ENCODE measurements around the gene MORN1. TPM values are rescaled to one million over a fixed set of nuclear protein-coding genes. Genes with fewer than 3 reads are reported as not detected.

MORN1 gene
- total RNA-seq, 1 donor: 9.5 TPM

DNA sequence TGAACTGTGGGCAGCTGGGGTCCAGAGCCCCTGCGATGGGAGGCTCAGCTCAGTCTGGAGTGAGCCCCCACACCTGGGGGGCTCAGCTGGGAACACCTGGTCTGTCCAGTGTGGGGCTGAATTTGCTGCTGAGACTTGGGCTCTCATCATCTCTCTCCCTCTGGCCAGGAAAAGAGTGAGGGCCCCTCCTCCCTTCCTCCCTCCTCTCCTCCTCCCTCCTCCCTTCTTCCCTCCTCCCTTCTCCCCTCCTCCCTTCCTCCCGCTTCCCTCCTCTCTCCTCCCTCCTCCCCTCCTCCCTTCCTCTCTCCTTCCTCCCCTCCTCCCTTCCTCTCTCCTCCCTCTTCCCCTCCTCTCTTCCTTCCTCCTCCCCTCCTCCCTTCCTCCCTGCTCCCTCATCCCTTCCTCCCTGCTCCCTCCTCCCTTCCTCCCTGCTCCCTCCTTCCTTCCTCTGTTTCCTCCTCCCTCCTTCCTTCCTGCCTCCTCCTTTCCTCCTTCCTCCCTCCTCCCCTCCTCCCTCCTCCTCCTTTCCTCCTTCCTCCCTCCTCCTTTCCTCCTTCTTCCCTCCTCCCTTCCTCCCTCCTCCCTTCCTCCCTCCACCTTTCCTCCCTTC, 44.5 kb upstream of the MORN1 start:
- TF ChIP-seq, protein P1, sequence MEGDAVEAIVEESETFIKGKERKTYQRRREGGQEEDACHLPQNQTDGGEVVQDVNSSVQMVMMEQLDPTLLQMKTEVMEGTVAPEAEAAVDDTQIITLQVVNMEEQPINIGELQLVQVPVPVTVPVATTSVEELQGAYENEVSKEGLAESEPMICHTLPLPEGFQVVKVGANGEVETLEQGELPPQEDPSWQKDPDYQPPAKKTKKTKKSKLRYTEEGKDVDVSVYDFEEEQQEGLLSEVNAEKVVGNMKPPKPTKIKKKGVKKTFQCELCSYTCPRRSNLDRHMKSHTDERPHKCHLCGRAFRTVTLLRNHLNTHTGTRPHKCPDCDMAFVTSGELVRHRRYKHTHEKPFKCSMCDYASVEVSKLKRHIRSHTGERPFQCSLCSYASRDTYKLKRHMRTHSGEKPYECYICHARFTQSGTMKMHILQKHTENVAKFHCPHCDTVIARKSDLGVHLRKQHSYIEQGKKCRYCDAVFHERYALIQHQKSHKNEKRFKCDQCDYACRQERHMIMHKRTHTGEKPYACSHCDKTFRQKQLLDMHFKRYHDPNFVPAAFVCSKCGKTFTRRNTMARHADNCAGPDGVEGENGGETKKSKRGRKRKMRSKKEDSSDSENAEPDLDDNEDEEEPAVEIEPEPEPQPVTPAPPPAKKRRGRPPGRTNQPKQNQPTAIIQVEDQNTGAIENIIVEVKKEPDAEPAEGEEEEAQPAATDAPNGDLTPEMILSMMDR (IDR thresholded peaks at IDR 0.05; ENCODE audit: insufficient read depth, low read depth, low read length): no peak
- DNase-seq (ENCODE audit: low read depth): no peak
- no peak overlapping the region for H3K4me3 ChIP-seq (ENCODE audit: low read depth, low read length)

DNA sequence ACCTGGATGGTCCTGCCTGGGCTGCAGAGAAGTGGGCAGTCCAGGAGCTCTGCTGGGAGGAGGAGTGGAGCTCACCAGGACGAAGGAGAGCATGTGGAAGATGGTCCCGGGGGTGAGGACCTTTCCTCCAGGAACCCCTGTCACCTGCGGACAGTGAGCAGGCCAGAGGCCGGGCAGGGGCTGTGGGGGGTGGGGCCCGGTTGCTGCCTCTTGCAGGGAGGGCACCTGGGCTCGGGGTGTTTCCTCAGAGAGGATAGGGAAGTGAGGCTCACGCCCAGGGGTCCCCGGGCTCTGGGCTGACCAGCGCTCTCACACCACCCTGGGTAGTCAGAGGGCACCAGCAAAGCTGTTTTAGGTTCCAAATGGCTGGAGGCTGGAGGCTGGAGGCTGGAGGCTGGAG, 43.7 kb upstream of the MORN1 start:
- DNase-seq (ENCODE audit: low read depth): no peak
- TF ChIP-seq, protein P1 (IDR thresholded peaks at IDR 0.05; ENCODE audit: insufficient read depth, low read depth, low read length): no peak
- no peak overlapping the region for H3K4me3 ChIP-seq (ENCODE audit: low read depth, low read length)

DNA sequence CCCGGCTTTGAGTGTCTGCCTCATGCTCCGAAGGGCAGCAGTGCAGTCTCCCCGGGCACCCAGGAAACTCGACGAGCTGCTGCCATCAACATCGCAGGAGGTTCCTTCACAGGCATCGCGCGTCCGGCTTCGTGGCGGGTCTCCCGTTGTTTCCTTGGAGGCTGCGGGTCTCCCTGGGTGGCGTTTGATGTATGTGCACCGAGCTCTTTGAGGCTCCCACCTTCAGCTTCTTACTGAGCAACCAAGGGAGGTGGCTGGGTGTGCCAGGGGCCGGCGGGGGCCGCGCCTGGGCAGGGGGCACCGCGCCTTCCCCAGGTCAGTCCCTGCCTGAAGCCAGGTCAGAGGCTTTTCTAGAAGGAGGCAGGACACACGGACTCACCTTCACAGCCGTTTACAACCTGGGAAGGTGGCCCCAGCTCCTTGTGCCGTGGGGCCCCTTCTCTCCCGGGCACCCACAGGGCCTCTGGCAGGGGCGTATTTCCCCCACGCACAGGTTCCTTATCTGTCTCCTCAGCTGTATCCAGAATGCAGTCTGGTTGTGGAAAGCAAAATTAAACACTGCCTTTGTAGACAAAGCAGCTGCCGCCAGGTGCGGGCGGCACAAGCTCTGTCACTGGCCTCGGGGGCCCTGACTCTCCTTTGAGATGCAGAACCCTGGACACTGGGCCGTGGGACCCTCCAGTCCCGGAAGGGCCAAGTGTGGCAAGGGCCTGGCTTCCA, 42.7 kb upstream of the MORN1 start:
- no peak for DNase-seq (ENCODE audit: low read depth)
- no peak overlapping the region for H3K4me3 ChIP-seq (ENCODE audit: low read depth, low read length)
- TF ChIP-seq, protein P1 (IDR thresholded peaks at IDR 0.05; ENCODE audit: insufficient read depth, low read depth, low read length): no peak

DNA sequence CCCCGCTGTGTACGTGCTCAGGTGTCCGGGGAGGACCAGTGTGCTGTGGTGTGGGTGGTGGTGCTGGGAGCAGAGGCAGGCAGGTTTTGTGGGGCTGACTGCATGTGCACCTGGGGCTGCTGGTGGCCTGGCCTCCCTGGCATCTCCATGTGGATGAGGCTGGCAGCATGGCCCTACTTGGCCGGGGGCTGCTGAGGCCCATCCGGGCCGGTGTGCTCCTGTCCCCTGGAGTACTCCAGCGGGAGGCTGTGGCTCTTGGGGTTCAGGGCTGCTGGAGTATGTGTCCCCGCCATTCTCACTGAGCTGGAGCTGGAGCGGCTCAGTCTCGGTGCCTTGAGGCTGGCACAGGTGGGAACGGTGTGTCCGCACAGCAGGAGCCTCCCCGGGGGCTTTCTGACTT, 41.8 kb upstream of the MORN1 start:
- DNase-seq (ENCODE audit: low read depth): no peak
- TF ChIP-seq, protein P1 (IDR thresholded peaks at IDR 0.05; ENCODE audit: insufficient read depth, low read depth, low read length): no peak
- no peak overlapping the region for H3K4me3 ChIP-seq (ENCODE audit: low read depth, low read length)

DNA sequence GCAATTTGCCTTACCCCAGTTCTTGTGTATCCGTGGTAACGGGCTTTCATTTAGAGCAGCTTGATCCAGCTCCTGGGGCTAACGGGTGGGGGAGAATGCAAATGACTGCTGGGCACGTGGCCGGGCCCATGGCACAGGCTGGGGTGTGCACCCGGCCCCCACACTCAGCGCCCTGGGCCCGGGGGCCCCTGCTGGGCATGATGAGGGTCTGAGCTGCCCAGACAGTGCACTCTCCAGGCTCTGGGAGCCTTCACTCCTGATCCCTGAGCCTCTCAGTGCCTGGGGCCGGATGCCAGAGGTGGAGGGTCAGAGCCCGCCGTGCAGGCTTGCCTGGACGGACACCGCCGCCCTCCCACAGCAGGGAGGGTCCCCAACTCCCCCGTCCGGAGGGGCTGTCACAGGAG, 41.1 kb upstream of the MORN1 start:
- DNase-seq (ENCODE audit: low read depth): no peak
- H3K4me3 ChIP-seq (ENCODE audit: low read depth, low read length): no peak overlapping the region
- TF ChIP-seq, protein P1 (IDR thresholded peaks at IDR 0.05; ENCODE audit: insufficient read depth, low read depth, low read length): no peak

DNA sequence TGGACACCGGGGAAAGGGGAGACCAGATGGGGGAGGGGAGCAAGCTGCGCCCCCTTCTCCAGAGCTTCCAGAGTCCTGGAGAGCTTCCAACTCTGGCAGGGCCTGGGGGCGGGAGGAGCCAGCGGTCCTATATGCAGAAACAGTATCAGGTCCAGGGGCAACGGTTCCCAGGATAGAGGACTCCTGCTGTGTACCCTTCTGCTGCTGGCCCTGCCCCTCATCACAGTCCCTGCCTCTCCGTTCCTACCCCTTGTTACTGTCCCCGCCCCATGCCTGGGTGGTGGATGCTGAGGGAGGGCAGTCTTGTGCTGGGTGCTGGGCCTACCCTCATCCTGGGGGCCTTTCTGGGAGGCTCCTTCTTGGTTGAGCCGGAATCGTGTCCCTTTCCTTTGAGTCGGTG, 40.2 kb upstream of the MORN1 start:
- TF ChIP-seq, protein P1 (IDR thresholded peaks at IDR 0.05; ENCODE audit: insufficient read depth, low read depth, low read length): no peak
- no peak overlapping the region for H3K4me3 ChIP-seq (ENCODE audit: low read depth, low read length)
- no peak for DNase-seq (ENCODE audit: low read depth)
